Cerebellar cortex (tissue), 1 donor: Measurements from ENCODE around the gene GIPC1.
"Not testable (repeated sequence)": the region's sequence is repeated elsewhere in the genome, so short reads cannot be mapped to it uniquely, and the experiment has no call there.

Source experiments
- DNase-seq: peaks from one replicate; pipeline ENCODE4 v3.0.0-alpha.2; 2015; ENCODE audit warnings: low spot score

GIPC1 gene

GRCh38 chr19:14470031-14470876, 25.7 kb downstream of the GIPC1 start:
- DNase-seq, result no peak

- peak; percentile 48 for DNase-seq
These were observed 28.1 kb downstream of the GIPC1 start for GRCh38 chr19:14467816-14468215.

GRCh38 chr19:14467391-14467790, 28.5 kb downstream of the GIPC1 start:
- no peak for DNase-seq

- DNase-seq, result no peak
These were observed 32.2 kb downstream of the GIPC1 start for GRCh38 chr19:14463747-14464146.

- DNase-seq, result not testable (repeated sequence)
These were observed 33.5 kb downstream of the GIPC1 start for GRCh38 chr19:14462401-14462800.

- no peak for DNase-seq
These were observed 35.0 kb downstream of the GIPC1 start for GRCh38 chr19:14460935-14461334.

- DNase-seq, result no peak
These were observed 36.2 kb downstream of the GIPC1 start for GRCh38 chr19:14459703-14460102.

- not testable (repeated sequence) for DNase-seq
These were observed 43.6 kb downstream of the GIPC1 start for GRCh38 chr19:14452303-14452702.

GRCh38 chr19:14450876-14451275, 45.1 kb downstream of the GIPC1 start:
- DNase-seq, result no peak

GRCh38 chr19:14450168-14450874, 45.6 kb downstream of the GIPC1 start:
- peak; percentile 71 for DNase-seq

- DNase-seq, result no peak
These were observed 46.6 kb downstream of the GIPC1 start for GRCh38 chr19:14449321-14449720.

GRCh38 chr19:14446336-14447036, 49.4 kb downstream of the GIPC1 start:
- no peak for DNase-seq

- no peak for DNase-seq
These were observed 52.2 kb downstream of the GIPC1 start for GRCh38 chr19:14443632-14444216.

GRCh38 chr19:14442891-14443631, 52.9 kb downstream of the GIPC1 start:
- DNase-seq, result no peak

- DNase-seq, result no peak
These were observed 54.6 kb downstream of the GIPC1 start for GRCh38 chr19:14441041-14441938.

GRCh38 chr19:14440049-14440448, 55.9 kb downstream of the GIPC1 start:
- DNase-seq, result no peak

- DNase-seq, result no peak
These were observed 56.9 kb downstream of the GIPC1 start for GRCh38 chr19:14439014-14439413.

GRCh38 chr19:14437578-14438140, 58.3 kb downstream of the GIPC1 start:
- no peak for DNase-seq

- no peak for DNase-seq
These were observed 60.4 kb downstream of the GIPC1 start for GRCh38 chr19:14435320-14436050.
